RPMI8226 (cell line): ENCODE measurements around the gene SUMF2.
"Not testable (repeated sequence)": the region's sequence is repeated elsewhere in the genome, so short reads cannot be mapped to it uniquely, and the experiment has no call there.

ENCODE experiments used
- DNase-seq: peaks from one replicate; pipeline ENCODE4 v3.0.0-alpha.2; 2015

Gene SUMF2

DNA sequence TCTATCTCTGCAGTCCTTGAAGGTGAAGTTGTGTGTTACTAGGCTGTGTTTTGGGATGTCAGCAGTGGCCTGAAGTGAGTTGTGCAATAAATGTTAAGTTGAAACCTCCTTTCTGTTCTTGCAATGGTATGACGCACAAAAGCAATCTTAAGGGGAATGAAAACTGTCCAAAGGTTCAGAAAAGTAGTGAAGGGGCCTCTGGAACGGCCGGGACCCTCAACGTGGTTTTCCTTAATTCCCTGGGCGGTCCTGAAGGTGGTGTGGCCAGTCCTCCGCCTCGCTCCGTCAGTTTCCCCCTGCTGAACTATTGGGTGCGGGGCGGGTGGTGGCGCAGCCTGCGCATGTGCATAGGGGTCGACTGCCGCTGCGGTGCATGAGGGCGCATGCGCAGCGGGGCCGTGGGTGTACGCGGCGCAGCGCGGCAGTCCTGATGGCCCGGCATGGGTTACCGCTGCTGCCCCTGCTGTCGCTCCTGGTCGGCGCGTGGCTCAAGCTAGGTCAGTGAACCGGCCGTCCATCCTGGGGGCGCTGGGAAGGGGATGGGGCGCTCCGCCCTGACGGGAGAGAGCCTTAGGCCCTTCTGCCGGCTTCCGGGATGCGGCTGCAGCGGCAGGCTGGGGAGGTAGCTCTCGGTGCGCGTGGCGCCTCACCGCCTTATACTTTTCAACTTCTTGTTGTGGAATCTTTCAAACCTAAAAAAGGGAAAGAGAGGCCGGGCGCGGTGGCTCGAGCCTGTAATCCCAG is at the start of gene SUMF2:
SUMF2 (plus strand) TSS at position 405 of the 744 bp plus-strand sequence; CDS start at position 431, 26 bp downstream.
- DNase-seq: peak; percentile 96

GRCh38 chr7:56017015-56017414 is 47.1 kb upstream of the SUMF2 start:
- DNase-seq: not testable (repeated sequence)

DNA sequence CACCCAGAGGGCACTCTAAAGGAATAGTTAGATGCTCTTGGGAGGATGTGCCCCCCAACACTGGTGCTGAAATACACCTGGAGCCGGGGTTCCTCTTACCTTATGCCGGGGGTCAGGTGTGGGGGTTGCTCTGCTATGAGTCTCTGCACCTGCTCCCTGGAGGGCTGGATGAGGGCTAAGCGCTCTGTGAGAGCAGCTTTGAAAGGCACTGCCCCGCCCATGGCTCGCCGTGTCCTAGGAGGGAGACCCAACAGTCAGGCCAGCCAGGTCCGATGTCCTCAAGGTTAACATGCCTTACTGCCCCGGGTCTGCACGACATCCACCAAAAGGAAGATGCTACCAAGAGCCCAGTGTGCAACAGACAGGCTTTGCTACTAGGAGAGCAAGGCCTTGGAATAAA is 44.6 kb upstream of the SUMF2 start:
- no peak for DNase-seq

DNA sequence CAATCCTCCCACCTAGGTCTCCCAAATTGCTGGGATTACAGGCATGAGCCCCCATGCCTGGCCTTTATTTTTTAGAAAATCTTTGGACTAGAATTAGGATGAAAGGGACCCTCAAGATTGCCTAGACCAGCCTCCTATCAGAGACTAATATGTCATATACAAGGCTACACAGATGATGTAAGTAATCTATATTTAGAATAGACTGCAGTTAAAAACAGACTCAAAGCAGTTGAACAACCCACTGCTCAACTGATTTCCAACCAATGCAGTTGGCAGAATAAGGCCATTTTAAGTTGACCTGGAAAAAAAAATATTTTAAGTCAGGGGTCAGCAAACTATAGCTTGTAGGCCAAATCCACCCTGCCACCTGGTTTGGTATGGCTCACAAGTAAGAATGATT is 40.6 kb upstream of the SUMF2 start:
- no peak for DNase-seq

- no peak for DNase-seq
Measured at GRCh38 chr7:56026538-56026937, 37.5 kb upstream of the SUMF2 start.

GRCh38 chr7:56028942-56029630 is 35.0 kb upstream of the SUMF2 start:
- no peak for DNase-seq

DNA sequence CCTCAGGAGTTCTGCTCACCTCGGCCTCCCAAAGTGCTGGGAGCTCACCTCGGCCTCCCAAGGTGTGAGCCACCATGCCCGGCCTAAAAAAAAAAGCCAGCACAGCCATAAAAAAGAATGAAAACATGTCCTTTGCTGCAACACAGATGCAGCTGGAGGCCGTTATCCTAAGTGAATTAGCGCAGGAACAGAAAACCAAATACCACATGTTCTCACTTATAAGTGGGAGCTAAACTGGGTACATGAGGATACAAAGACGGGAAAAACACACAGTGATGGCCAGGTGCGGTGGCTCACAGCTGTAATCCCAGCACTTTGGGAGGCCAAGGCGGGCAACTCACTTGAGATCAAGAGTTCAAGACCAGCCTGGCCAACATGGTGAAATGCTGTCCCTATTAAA is 33.7 kb upstream of the SUMF2 start:
- no peak for DNase-seq

GRCh38 chr7:56031556-56031955 is 32.5 kb upstream of the SUMF2 start:
- not testable (repeated sequence) for DNase-seq

GRCh38 chr7:56032578-56032977 is 31.5 kb upstream of the SUMF2 start:
- not testable (repeated sequence) for DNase-seq

GRCh38 chr7:56033671-56034432 is 30.2 kb upstream of the SUMF2 start:
- DNase-seq: peak; percentile 83

- DNase-seq: no peak
Measured at GRCh38 chr7:56040730-56041129, 23.4 kb upstream of the SUMF2 start.

DNA sequence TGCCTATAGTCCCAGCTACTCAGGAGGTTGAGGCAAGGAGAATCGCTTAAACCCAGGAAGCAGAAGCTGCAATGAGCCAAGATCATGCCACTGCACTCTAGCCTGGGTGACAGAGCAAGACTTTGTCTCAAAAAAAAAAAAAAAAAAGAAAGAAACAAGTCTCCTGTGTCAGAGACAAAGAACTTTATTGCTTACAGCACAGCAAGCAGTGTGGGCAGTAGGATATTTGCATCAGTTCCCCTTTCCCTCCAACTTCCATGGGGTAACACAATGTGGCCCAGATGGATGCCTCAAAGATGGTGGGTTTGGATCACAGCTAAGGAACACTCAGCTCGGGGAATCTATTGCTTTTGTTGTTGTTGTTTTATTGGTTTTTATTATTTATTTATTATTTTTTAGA is 18.3 kb upstream of the SUMF2 start:
- not testable (repeated sequence) for DNase-seq

GRCh38 chr7:56046721-56047445 is 17.2 kb upstream of the SUMF2 start:
- no peak for DNase-seq

DNA sequence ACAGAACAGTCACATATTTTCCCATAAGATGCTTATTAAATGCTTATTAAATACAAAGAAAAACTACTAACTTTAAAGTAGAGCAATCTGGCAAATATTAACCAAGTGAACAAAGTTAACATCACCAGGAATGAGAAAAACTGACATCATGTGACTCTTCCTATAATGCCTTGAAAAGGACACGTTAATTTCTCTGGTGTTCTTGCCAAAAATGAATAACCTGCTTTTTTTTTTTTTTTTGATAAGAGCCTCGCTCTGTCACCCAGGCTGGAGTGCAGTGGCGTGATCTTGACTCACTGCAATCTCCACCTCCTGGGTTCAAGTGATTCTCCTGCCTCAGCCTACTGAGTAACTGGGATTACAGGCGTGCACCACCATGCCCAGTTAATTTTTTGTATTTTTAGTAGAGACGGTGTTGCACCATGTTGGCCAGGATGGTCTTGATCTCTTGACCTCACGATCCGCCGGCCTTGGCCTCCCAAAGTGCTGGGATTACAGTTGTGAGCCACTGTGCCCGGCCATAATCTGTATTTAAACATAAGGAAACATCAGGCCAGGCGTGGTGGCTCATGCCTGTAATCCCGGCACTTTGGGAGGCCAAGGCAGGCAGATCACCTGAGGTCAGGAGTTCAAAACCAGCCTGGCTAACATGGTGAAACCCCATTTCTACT is 16.5 kb upstream of the SUMF2 start:
- not testable (repeated sequence) for DNase-seq

DNA sequence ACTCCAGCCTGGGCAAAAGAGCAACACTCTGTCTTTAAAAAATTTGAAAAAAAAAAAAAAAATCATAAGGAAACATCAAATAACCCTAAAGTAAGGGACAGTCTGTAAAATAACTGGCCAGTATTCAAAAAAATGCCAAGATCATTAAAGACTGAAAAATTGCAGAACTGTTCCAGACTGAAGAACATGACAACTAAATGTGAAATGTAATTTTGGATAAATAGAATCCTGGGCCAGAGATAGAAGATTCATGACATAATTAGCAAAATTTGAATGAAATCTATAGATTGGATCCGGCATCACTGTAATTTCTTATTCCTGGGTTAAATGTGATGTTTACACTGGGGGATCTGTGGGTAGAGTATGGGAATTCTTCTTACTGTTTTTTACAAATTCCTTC is 15.8 kb upstream of the SUMF2 start:
- no peak for DNase-seq

DNA sequence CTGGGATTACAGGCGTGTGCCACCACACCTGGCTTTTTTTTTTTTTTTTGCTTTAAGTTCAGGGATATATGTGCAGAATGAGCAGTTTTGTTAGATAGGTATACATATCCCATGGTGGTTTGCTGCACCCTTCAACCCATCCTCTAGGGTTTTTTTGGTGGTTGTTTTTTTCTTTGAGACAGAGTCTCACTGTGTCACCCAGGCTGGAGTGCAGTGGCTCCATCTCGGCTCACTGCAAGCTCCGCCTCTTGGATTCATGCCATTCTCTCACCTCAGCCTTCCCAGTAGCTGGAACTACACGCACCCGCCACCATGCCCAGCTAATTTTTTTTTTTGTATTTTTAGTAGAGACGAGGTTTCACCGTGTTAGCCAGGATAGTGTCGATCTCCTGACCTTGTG is 15.3 kb upstream of the SUMF2 start:
- DNase-seq: peak; percentile 15

DNA sequence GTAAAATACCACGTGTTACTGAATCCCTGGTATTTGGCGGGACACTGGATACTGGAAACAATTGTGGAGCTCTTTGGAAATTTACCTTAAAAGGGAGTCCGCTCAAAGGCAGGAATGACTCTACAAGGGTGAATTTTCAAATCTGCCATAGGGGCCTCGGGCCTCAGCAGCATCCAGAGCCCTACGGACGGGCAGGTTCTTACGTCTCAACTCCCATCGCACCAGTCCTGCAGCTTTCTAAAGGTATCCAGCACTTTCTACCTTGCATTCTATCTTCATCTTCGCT is 13.1 kb upstream of the SUMF2 start:
- no peak for DNase-seq

- peak; percentile 97 for DNase-seq
Measured at GRCh38 chr7:56051339-56052191, 12.5 kb upstream of the SUMF2 start, which contains the start of the genes CCT6A and PSPH. TSS of gene CCT6A (plus strand) at chr7:56051765. CDS start at chr7:56051849, 84 bp downstream. TSS of gene PSPH (minus strand) at chr7:56051444. CDS start at chr7:56021212, 30,232 bp downstream.

DNA sequence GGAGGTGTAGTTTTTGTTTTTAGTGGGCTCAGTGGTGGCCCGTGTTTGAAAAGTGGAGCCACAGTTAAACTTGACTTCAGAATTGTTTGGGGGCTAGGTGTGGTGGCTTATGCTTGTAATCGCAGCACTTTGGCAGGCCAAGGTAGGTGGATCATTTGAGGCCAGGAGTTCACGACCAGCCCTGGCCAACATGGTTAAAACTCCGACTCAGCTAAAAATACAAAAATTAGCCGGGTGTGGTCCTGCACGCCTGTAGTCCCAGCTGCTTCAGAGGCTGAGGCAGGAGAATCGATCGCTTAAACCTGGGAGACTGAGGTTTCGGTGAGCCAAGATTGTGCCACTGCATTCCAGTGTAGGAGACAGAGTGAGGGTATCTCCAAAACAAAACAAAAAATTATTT is 10.7 kb upstream of the SUMF2 start:
- no peak for DNase-seq

GRCh38 chr7:56053993-56054392 is 10.1 kb upstream of the SUMF2 start:
- no peak for DNase-seq

GRCh38 chr7:56062382-56062781 is 1.7 kb upstream of the SUMF2 start:
- DNase-seq: no peak
